GM10847 (cell line): Measurements from ENCODE around the gene TTYH3.

Experiments used
- POLR2A ChIP-seq: IDR thresholded peaks from 2 replicates; pipeline ENCODE4 v1.6.1; 2011; ENCODE audit not compliant: insufficient read length; ENCODE audit errors: extremely low read depth

TTYH3 gene

GRCh38 chr7:2597273-2597640 is 34.5 kb upstream of the TTYH3 start:
- TF ChIP-seq POLR2A, result no peak

- TF ChIP-seq POLR2A, result no peak
Measured at GRCh38 chr7:2598154-2598823, 33.5 kb upstream of the TTYH3 start.

- TF ChIP-seq POLR2A, result no peak
Measured at GRCh38 chr7:2601065-2601464, 30.7 kb upstream of the TTYH3 start.

GRCh38 chr7:2601907-2602306 is 29.9 kb upstream of the TTYH3 start:
- TF ChIP-seq POLR2A, result no peak

- TF ChIP-seq POLR2A, result no peak
Measured at GRCh38 chr7:2602406-2603043, 29.3 kb upstream of the TTYH3 start.

- no peak for TF ChIP-seq POLR2A
Measured at GRCh38 chr7:2603044-2603965, 28.5 kb upstream of the TTYH3 start.

GRCh38 chr7:2604608-2605174 is 27.1 kb upstream of the TTYH3 start:
- TF ChIP-seq POLR2A, result no peak

- no peak for TF ChIP-seq POLR2A
Measured at GRCh38 chr7:2605608-2606538, 25.9 kb upstream of the TTYH3 start.

GRCh38 chr7:2606539-2606936 is 25.2 kb upstream of the TTYH3 start:
- no peak for TF ChIP-seq POLR2A

- TF ChIP-seq POLR2A, result no peak
Measured at GRCh38 chr7:2607122-2607922, 24.5 kb upstream of the TTYH3 start.

- no peak for TF ChIP-seq POLR2A
Measured at GRCh38 chr7:2607923-2608904, 23.6 kb upstream of the TTYH3 start.

- TF ChIP-seq POLR2A, result no peak
Measured at GRCh38 chr7:2608921-2609411, 22.8 kb upstream of the TTYH3 start.
